ENCODE measurements around the gene CD81.

DNA sequence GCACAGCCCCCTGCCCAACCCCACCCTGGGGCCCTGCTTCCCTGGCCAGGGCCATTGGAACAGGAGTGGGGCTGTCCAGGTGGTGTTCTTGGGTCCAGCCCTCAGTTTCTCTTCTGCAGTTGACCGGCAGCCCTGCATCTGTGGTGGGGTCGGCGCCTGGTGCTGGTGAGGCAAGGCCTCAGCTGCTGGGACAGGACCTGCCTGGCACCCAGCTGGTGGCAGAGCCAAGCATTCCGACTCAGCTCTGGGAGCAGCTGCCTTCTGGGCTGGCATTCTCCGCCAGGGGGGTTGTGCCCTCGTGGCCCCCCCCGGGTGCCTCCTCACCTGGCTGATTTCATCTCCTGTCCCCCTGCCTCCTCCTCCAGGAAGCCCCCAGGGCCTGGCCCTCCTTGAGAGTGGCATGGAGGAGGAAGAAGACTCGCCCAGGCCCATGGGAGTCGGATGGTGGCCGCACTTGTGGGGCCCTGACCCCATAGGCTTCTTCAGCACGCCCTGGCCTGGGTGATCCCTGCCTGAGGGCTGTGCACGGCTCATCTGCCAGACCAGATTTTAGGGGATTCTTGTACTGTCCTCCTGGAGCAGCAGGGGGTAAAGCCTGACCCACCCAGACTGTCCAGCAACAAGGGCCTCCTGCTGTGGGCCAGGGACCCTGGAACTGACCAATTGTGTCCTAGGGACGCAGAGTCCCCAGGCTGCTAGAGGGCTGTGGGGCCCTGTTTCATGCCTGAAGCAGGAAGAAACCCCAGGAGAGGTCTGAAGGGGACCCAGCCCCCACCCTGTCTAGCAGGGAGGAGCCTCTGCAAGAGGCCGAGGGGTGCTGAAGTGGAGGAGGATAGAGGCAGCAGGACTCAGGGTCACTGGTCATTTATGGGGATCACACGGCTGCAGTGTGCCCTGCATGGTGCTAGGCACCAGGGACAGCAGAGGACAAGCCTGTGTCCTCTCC, 11.6 kb downstream of the CD81 start:
- TF ChIP-seq, protein P1, sequence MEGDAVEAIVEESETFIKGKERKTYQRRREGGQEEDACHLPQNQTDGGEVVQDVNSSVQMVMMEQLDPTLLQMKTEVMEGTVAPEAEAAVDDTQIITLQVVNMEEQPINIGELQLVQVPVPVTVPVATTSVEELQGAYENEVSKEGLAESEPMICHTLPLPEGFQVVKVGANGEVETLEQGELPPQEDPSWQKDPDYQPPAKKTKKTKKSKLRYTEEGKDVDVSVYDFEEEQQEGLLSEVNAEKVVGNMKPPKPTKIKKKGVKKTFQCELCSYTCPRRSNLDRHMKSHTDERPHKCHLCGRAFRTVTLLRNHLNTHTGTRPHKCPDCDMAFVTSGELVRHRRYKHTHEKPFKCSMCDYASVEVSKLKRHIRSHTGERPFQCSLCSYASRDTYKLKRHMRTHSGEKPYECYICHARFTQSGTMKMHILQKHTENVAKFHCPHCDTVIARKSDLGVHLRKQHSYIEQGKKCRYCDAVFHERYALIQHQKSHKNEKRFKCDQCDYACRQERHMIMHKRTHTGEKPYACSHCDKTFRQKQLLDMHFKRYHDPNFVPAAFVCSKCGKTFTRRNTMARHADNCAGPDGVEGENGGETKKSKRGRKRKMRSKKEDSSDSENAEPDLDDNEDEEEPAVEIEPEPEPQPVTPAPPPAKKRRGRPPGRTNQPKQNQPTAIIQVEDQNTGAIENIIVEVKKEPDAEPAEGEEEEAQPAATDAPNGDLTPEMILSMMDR (conservative IDR thresholded peaks at IDR 0.05 in 1 of 2, IDR thresholded peaks at IDR 0.05 in 1 of 2; ENCODE audit: low read depth in 1 of 2, low read length in 2 of 2), result no peak
- TF ChIP-seq EZH2 (IDR thresholded peaks at IDR 0.05; ENCODE audit: low read length, missing control alignments), result no peak
